ENCODE data around the gene EDN1.

- TF ChIP-seq POLR2A (IDR thresholded peaks at IDR 0.05) (no peak), CTCF (IDR thresholded peaks at IDR 0.05) (no peak), EP300 (IDR thresholded peaks at IDR 0.05) (no peak)
Observed at GRCh38 chr6:12279322-12280091, 10.7 kb upstream of the EDN1 start.

Data from sigmoid colon (tissue), 4 donors.